Gastrocnemius medialis (tissue), 4 donors: Measurements from ENCODE around the gene RAD17. TPM values are rescaled to one million over a fixed set of nuclear protein-coding genes. Genes with fewer than 3 reads are reported as not detected.

Experiments used
- ATAC-seq, 2 donors: fragments of 150-250 bp; one replicate each; pipeline ENCODE4 v1.9.1; 2016
- DNase-seq, 2 donors: peaks; one replicate each; pipeline ENCODE4 v3.0.0-alpha.2; 2019
- H3K27ac ChIP-seq, 4 donors: fragments of 200-600 bp; sonication (generic); 1 replicate in 1 of 4; 2 replicates in 3 of 4; pipeline ENCODE4 v1.5.1; 2016 to 2018; ENCODE audit warnings: mild to moderate bottlenecking in 2 of 4, moderate library complexity in 1 of 4
- H3K27me3 ChIP-seq, 3 donors: fragments of 200-600 bp; sonication (generic) in 2 of 3; 1 replicate in 1 of 3; 2 replicates in 2 of 3; pipeline versions ENCODE4 v1.5.1 to v1.6.0; 2016 to 2019; ENCODE audit warnings: mild to moderate bottlenecking in 1 of 3, moderate library complexity in 1 of 3
- H3K36me3 ChIP-seq, 2 donors: fragments of 200-600 bp; sonication (generic) in 1 of 2; one replicate each; pipeline ENCODE4 v1.5.1; 2017 to 2018
- H3K4me1 ChIP-seq, 2 donors: fragments of 200-600 bp; sonication (generic) in 1 of 2; one replicate each; pipeline ENCODE4 v1.5.1; 2016 to 2017; ENCODE audit warnings: mild to moderate bottlenecking in 2 of 2
- H3K4me3 ChIP-seq, 4 donors: fragments of 200-600 bp; sonication (generic) in 3 of 4; 1 replicate in 1 of 4; 2 replicates in 3 of 4; pipeline ENCODE4 v1.5.1; 2016 to 2019; ENCODE audit warnings: mild to moderate bottlenecking in 2 of 4
- H3K9me3 ChIP-seq, 3 donors: fragments of 200-600 bp; sonication (generic) in 2 of 3; 1 replicate in 1 of 3; 2 replicates in 2 of 3; pipeline ENCODE4 v1.5.1; 2016 to 2019
- CTCF ChIP-seq, 5 experiments: fragments of 450-650 bp in 3 of 5; fragments of 200-600 bp in 2 of 5; sonication (generic) in 2 of 5; IDR thresholded peaks in 4 of 5; conservative IDR thresholded peaks in 1 of 5; 1 replicate in 4 of 5; 2 replicates in 1 of 5; pipeline ENCODE4 v1.5.1; 2016 to 2019; ENCODE audit warnings: antibody characterized with exemption in 5 of 5, mild to moderate bottlenecking in 3 of 5, moderate library complexity in 3 of 5
- POLR2A ChIP-seq, 2 donors: fragments of 450-650 bp; IDR thresholded peaks; one replicate each; pipeline ENCODE4 v1.6.1; 2017; ENCODE audit warnings: antibody characterized with exemption in 2 of 2, mild to moderate bottlenecking in 2 of 2, moderate library complexity in 2 of 2
- in situ Hi-C, 4 donors: fragments of 200-750 bp; cut with MboI; loops; one replicate each; pipeline versions ENCODE4 v1.15.0 to v1.8.0; 2017; ENCODE audit warnings: low sequenced_read_pairs in 4 of 4
- intact Hi-C: fragments of 100-400 bp; cut with DNase I; formaldehyde crosslinking; loops from one replicate; pipeline ENCODE4 v1.15.1; 2023; ENCODE audit warnings: low total_unique reads
- total RNA-seq, 4 donors: library from RNA; depleted of rRNA; stranded (reverse); fragments of >200 nt; gene quantifications; one replicate each; pipeline versions ENCODE4 v1.1.0 to v1.2.3, GENCODE V29; 2016

Gene RAD17
- total RNA-seq, 4 donors from 2014 or later, result 7.3 to 18.3 (median 11.9) TPM

GRCh38 chr5:69414885-69415583, 45.4 kb downstream of the RAD17 start, which contains the start of gene MARVELD2:
MARVELD2 (plus strand) TSS chr5:69415116; CDS start chr5:69419386, 4,270 bp downstream.
- in situ Hi-C loops, result no loop called here
- Histone ChIP-seq H3K27ac (no peak within 1 kb of the TSS), H3K9me3 (no peaks in the 10 kb centered on the region), H3K4me1 (no peaks in the 10 kb centered on the region), H3K27me3 (no peaks in the 10 kb centered on the region), H3K36me3 (peaks cover 0 to 36% of the 10 kb centered on the region in 2 donors), H3K4me3 (peak within 1 kb of the TSS in 3 of 4 donors; percentile 19 to 38 (median 29))
- TF ChIP-seq POLR2A (IDR thresholded peaks at IDR 0.05), result no peak
- no peak for TF ChIP-seq CTCF (IDR thresholded peaks at IDR 0.05 in 4 of 5, conservative IDR thresholded peaks at IDR 0.05 in 1 of 5)
- DNase-seq (no peak), ATAC-seq (no peak)
- intact Hi-C loops, result no loop called here

- ATAC-seq (no peak), DNase-seq (no peak)
- in situ Hi-C loops (no loop called here), intact Hi-C loops (no loop called here)
- Histone ChIP-seq H3K4me1 (no peaks in the 10 kb centered on the region), H3K27ac (no peak overlapping the region), H3K36me3 (peaks cover 0 to 36% of the 10 kb centered on the region in 2 donors), H3K27me3 (no peaks in the 10 kb centered on the region), H3K4me3 (peak overlapping the region in 1 of 4 donors; percentile 29), H3K9me3 (no peaks in the 10 kb centered on the region)
- TF ChIP-seq CTCF (IDR thresholded peaks at IDR 0.05 in 4 of 5, conservative IDR thresholded peaks at IDR 0.05 in 1 of 5) (no peak), POLR2A (IDR thresholded peaks at IDR 0.05) (no peak)
Measured at GRCh38 chr5:69415584-69415958, 46.0 kb downstream of the RAD17 start.

GRCh38 chr5:69416180-69416579, 46.6 kb downstream of the RAD17 start:
- in situ Hi-C loops, result no loop called here

GRCh38 chr5:69416699-69417098, 47.1 kb downstream of the RAD17 start:
- in situ Hi-C loops (no loop called here), intact Hi-C loops (no loop called here)
- DNase-seq (no peak), ATAC-seq (no peak)
- H3K36me3 ChIP-seq, result peaks cover 0 to 28% of the 10 kb centered on the region in 2 donors
- no peaks in the 10 kb centered on the region for H3K9me3 ChIP-seq
- no peaks in the 10 kb centered on the region for H3K27me3 ChIP-seq
- H3K4me1 ChIP-seq, result no peaks in the 10 kb centered on the region
- no peak overlapping the region for H3K4me3 ChIP-seq
- TF ChIP-seq CTCF (IDR thresholded peaks at IDR 0.05 in 4 of 5, conservative IDR thresholded peaks at IDR 0.05 in 1 of 5) (no peak), POLR2A (IDR thresholded peaks at IDR 0.05) (no peak)
- no peak overlapping the region for H3K27ac ChIP-seq

More at GRCh38 chr5:69416180-69416579, 46.6 kb downstream of the RAD17 start:
- TF ChIP-seq POLR2A (IDR thresholded peaks at IDR 0.05) (no peak), CTCF (IDR thresholded peaks at IDR 0.05 in 4 of 5, conservative IDR thresholded peaks at IDR 0.05 in 1 of 5) (no peak)
- no peak overlapping the region for H3K27ac ChIP-seq
- ATAC-seq (no peak), DNase-seq (no peak)
- no peaks in the 10 kb centered on the region for H3K4me1 ChIP-seq
- no peaks in the 10 kb centered on the region for H3K9me3 ChIP-seq
- intact Hi-C loops, result no loop called here
- H3K4me3 ChIP-seq, result no peak overlapping the region
- no peaks in the 10 kb centered on the region for H3K27me3 ChIP-seq
- H3K36me3 ChIP-seq, result peaks cover 0 to 34% of the 10 kb centered on the region in 2 donors
